Mesenchymal stem cell (in vitro differentiated cells and primary cell): ENCODE measurements around the gene LIMS2.
A peak's percentile ranks its signal among the peaks of the same experiment; 100 is the strongest.

Experiments used
- DNase-seq: peaks from one replicate; pipeline ENCODE4 v3.0.0-alpha.2; 2013
- H2AFZ ChIP-seq: one replicate; pipeline ENCODE4 v1.6.1; 2013; ENCODE audit warnings: low read depth, mild to moderate bottlenecking, control low read depth, inconsistent platforms, low read length, moderate library complexity
- H2AK5ac ChIP-seq: 2 replicates; pipeline ENCODE4 v1.6.1; 2013; ENCODE audit warnings: low read length, moderate library complexity, mild to moderate bottlenecking, inconsistent platforms; ENCODE audit not compliant: severe bottlenecking
- H2BK120ac ChIP-seq: one replicate; pipeline ENCODE4 v1.6.1; 2013; ENCODE audit warnings: low read depth, mild to moderate bottlenecking, inconsistent platforms, low read length, moderate library complexity
- H2BK12ac ChIP-seq, 2 experiments: one replicate each; pipeline ENCODE4 v1.6.1; 2013; ENCODE audit warnings: inconsistent platforms in 2 of 2, low read length in 2 of 2, mild to moderate bottlenecking in 2 of 2, moderate library complexity in 2 of 2, control low read depth in 1 of 2
- H2BK15ac ChIP-seq: one replicate; pipeline ENCODE4 v1.6.1; 2013; ENCODE audit warnings: mild to moderate bottlenecking, low read depth, inconsistent platforms; ENCODE audit not compliant: poor library complexity, severe bottlenecking
- H2BK5ac ChIP-seq: 2 replicates; pipeline ENCODE4 v1.6.1; 2013; ENCODE audit warnings: low read depth, mild to moderate bottlenecking, low read length, control low read depth, inconsistent platforms; ENCODE audit not compliant: poor library complexity, severe bottlenecking
- H3K14ac ChIP-seq, 2 experiments: one replicate each; pipeline ENCODE4 v1.6.1; 2013; ENCODE audit warnings: inconsistent platforms in 2 of 2, low read length in 2 of 2, control low read depth in 1 of 2, mild to moderate bottlenecking in 1 of 2, moderate library complexity in 1 of 2
- H3K18ac ChIP-seq, 2 experiments: one replicate each; pipeline ENCODE4 v1.6.1; 2013; ENCODE audit warnings: inconsistent platforms in 2 of 2, low read length in 2 of 2, control low read depth in 1 of 2, low read depth in 1 of 2, mild to moderate bottlenecking in 1 of 2
- H3K23ac ChIP-seq, 2 experiments: one replicate each; pipeline ENCODE4 v1.6.1; 2013; ENCODE audit warnings: inconsistent platforms in 2 of 2, low read length in 2 of 2, mild to moderate bottlenecking in 2 of 2, moderate library complexity in 2 of 2, control low read depth in 1 of 2
- H3K27ac ChIP-seq: 2 replicates; pipeline ENCODE4 v1.5.1; 2013; ENCODE audit warnings: mild to moderate bottlenecking, moderate library complexity, low read length, control low read depth, inconsistent platforms; ENCODE audit not compliant: poor library complexity, severe bottlenecking
- H3K27me3 ChIP-seq, 2 experiments: 2 replicates each; pipeline versions ENCODE4 v1.6.1 to v1.7.0; 2013; ENCODE audit warnings: low read length in 2 of 2, mild to moderate bottlenecking in 2 of 2, moderate library complexity in 2 of 2, control low read depth in 1 of 2, inconsistent platforms in 1 of 2; ENCODE audit not compliant: control insufficient read depth in 1 of 2, insufficient read depth in 1 of 2
- H3K36me3 ChIP-seq, 2 experiments: 2 replicates each; pipeline versions ENCODE4 v1.6.1 to v1.7.0; 2013; ENCODE audit warnings: low read length in 2 of 2, control low read depth in 1 of 2, inconsistent platforms in 1 of 2, low read depth in 1 of 2, mild to moderate bottlenecking in 1 of 2; ENCODE audit not compliant: insufficient read depth in 2 of 2, control insufficient read depth in 1 of 2
- H3K4ac ChIP-seq, 2 experiments: one replicate each; pipeline ENCODE4 v1.6.1; 2013; ENCODE audit warnings: inconsistent platforms in 2 of 2, low read length in 2 of 2, mild to moderate bottlenecking in 2 of 2, moderate library complexity in 2 of 2, control low read depth in 1 of 2, low read depth in 1 of 2
- H3K4me1 ChIP-seq: 2 replicates; pipeline ENCODE4 v1.6.1; 2013; ENCODE audit warnings: low read depth, low read length, control low read depth; ENCODE audit not compliant: control insufficient read depth, insufficient read depth
- H3K4me2 ChIP-seq: 2 replicates; pipeline ENCODE4 v1.6.1; 2013; ENCODE audit warnings: low read length, mild to moderate bottlenecking, inconsistent platforms; ENCODE audit not compliant: poor library complexity, severe bottlenecking
- H3K4me3 ChIP-seq, 2 experiments: 2 replicates each; pipeline versions ENCODE4 v1.5.1 to v1.7.0; 2013; ENCODE audit warnings: low read length in 2 of 2, mild to moderate bottlenecking in 2 of 2, control low read depth in 1 of 2, low read depth in 1 of 2; ENCODE audit not compliant: insufficient read depth in 1 of 2
- H3K79me1 ChIP-seq: replicated peaks from 2 replicates; pipeline ENCODE4 v1.6.1; 2013; ENCODE audit warnings: mild to moderate bottlenecking, control low read depth, low read length, inconsistent platforms; ENCODE audit not compliant: poor library complexity, severe bottlenecking
- H3K9ac ChIP-seq: 2 replicates; pipeline ENCODE4 v1.7.0; 2013; ENCODE audit warnings: mild to moderate bottlenecking, low read length, moderate library complexity
- H3K9me3 ChIP-seq: 2 replicates; pipeline ENCODE4 v1.7.0; 2013; ENCODE audit warnings: mild to moderate bottlenecking, low read length; ENCODE audit not compliant: control insufficient read depth
- H4K8ac ChIP-seq: one replicate; pipeline ENCODE4 v1.6.1; 2013; ENCODE audit warnings: inconsistent platforms, mild to moderate bottlenecking, low read length, moderate library complexity
- H4K91ac ChIP-seq: one replicate; pipeline ENCODE4 v1.6.1; 2013; ENCODE audit warnings: mild to moderate bottlenecking, low read length, inconsistent platforms
- WGBS: methylation state at CpG from one replicate; pipeline ENCODE4 v1.1.7; 2013; ENCODE audit warnings: mixed read lengths; 5-methylcytosine and 5-hydroxymethylcytosine counted together

LIMS2 gene

GRCh38 chr2:127712999-127713398 is 37.7 kb upstream of the LIMS2 start:
- Histone ChIP-seq H3K27ac (no peak overlapping the region), H3K79me1 (peaks cover 18% of the 10 kb centered on the region), H3K23ac (no peak overlapping the region), H2BK12ac (no peak overlapping the region), H2BK120ac (no peak overlapping the region), H2BK5ac (no peak overlapping the region), H3K4me2 (no peak overlapping the region), H3K18ac (no peak overlapping the region), H4K91ac (no peak overlapping the region), H4K8ac (no peak overlapping the region), H3K14ac (no peak overlapping the region), H3K9ac (no peak overlapping the region), H2AK5ac (no peak overlapping the region), H3K36me3 (peaks cover 36 to 56% of the 10 kb centered on the region in 2 experiments), H2AFZ (no peak overlapping the region), H3K4me3 (no peak overlapping the region), H3K4ac (no peak overlapping the region), H2BK15ac (no peak overlapping the region), H3K4me1 (peaks cover 6% of the 10 kb centered on the region), H3K9me3 (no peaks in the 10 kb centered on the region), H3K27me3 (no peaks in the 10 kb centered on the region)
- no peak for DNase-seq
- 86% methylated on average over 2 of the region's 2 CpGs for WGBS

- H3K79me1 ChIP-seq: peaks cover 21% of the 10 kb centered on the region
- H4K91ac ChIP-seq: no peak overlapping the region
- no peak overlapping the region for H2BK5ac ChIP-seq
- no peak overlapping the region for H3K18ac ChIP-seq
- H4K8ac ChIP-seq: no peak overlapping the region
- no peak overlapping the region for H3K27ac ChIP-seq
- no peak overlapping the region for H3K4me3 ChIP-seq
- H3K14ac ChIP-seq: no peak overlapping the region
- H3K27me3 ChIP-seq: no peaks in the 10 kb centered on the region
- H3K4ac ChIP-seq: no peak overlapping the region
- H3K9ac ChIP-seq: no peak overlapping the region
- H2BK15ac ChIP-seq: no peak overlapping the region
- H2BK120ac ChIP-seq: no peak overlapping the region
- WGBS: 97% methylated on average over 13 of the region's 13 CpGs
- H3K4me1 ChIP-seq: peaks cover 8% of the 10 kb centered on the region
- H2BK12ac ChIP-seq: no peak overlapping the region
- no peak overlapping the region for H2AFZ ChIP-seq
- H2AK5ac ChIP-seq: no peak overlapping the region
- H3K23ac ChIP-seq: no peak overlapping the region
- H3K9me3 ChIP-seq: no peaks in the 10 kb centered on the region
- no peak overlapping the region for H3K4me2 ChIP-seq
- DNase-seq: no peak
- H3K36me3 ChIP-seq: peaks cover 44 to 45% of the 10 kb centered on the region in 2 experiments
These were observed 34.0 kb upstream of the LIMS2 start for GRCh38 chr2:127709336-127709735.

GRCh38 chr2:127707890-127708648 is 32.7 kb upstream of the LIMS2 start:
- no peak overlapping the region for H3K27ac ChIP-seq
- no peak overlapping the region for H3K9ac ChIP-seq
- no peak overlapping the region for H4K8ac ChIP-seq
- no peak overlapping the region for H2AK5ac ChIP-seq
- H3K4me1 ChIP-seq: peaks cover 11% of the 10 kb centered on the region
- H3K36me3 ChIP-seq: peaks cover 38 to 49% of the 10 kb centered on the region in 2 experiments
- no peak overlapping the region for H3K4me2 ChIP-seq
- H3K79me1 ChIP-seq: peaks cover 23% of the 10 kb centered on the region
- H3K27me3 ChIP-seq: no peaks in the 10 kb centered on the region
- H4K91ac ChIP-seq: peak overlapping the region; percentile 9
- no peak overlapping the region for H3K23ac ChIP-seq
- DNase-seq: no peak
- no peaks in the 10 kb centered on the region for H3K9me3 ChIP-seq
- no peak overlapping the region for H2BK120ac ChIP-seq
- H3K18ac ChIP-seq: no peak overlapping the region
- H2BK15ac ChIP-seq: no peak overlapping the region
- no peak overlapping the region for H2BK12ac ChIP-seq
- H2AFZ ChIP-seq: no peak overlapping the region
- no peak overlapping the region for H3K4me3 ChIP-seq
- no peak overlapping the region for H2BK5ac ChIP-seq
- H3K4ac ChIP-seq: no peak overlapping the region
- WGBS: 96% methylated on average over 9 of the region's 9 CpGs
- H3K14ac ChIP-seq: peak overlapping the region in 1 of 2 experiments; percentile 66

GRCh38 chr2:127706215-127706990 is 31.1 kb upstream of the LIMS2 start:
- WGBS: 98% methylated on average over 14 of the region's 14 CpGs
- Histone ChIP-seq H2BK15ac (no peak overlapping the region), H3K23ac (no peak overlapping the region), H3K9me3 (no peaks in the 10 kb centered on the region), H3K79me1 (peaks cover 22% of the 10 kb centered on the region), H4K91ac (no peak overlapping the region), H2BK12ac (peak overlapping the region in 1 of 2 experiments; percentile 15), H2BK120ac (no peak overlapping the region), H2BK5ac (no peak overlapping the region), H3K4me2 (no peak overlapping the region), H3K14ac (no peak overlapping the region), H4K8ac (no peak overlapping the region), H3K4me3 (no peak overlapping the region), H3K4ac (no peak overlapping the region), H3K27ac (no peak overlapping the region), H3K36me3 (peaks cover 38 to 52% of the 10 kb centered on the region in 2 experiments), H3K9ac (peak overlapping the region; percentile 68), H2AFZ (no peak overlapping the region), H3K27me3 (no peaks in the 10 kb centered on the region), H3K18ac (no peak overlapping the region), H3K4me1 (peaks cover 15% of the 10 kb centered on the region), H2AK5ac (no peak overlapping the region)
- no peak for DNase-seq
